ENCODE data around the gene LRRC18.

GRCh38 chr10:48899781-48900180 lies 39.9 kb downstream of the LRRC18 start:
- TF ChIP-seq TAF1 (IDR thresholded peaks at IDR 0.05; ENCODE audit: borderline replicate concordance, insufficient read depth, low read length) (no peak), POLR2AphosphoS5 (IDR thresholded peaks at IDR 0.05; ENCODE audit: low read depth, low read length) (no peak), SIN3A (IDR thresholded peaks at IDR 0.05; ENCODE audit: borderline replicate concordance, insufficient read depth, low read length) (no peak), FOXP2 (optimal IDR thresholded peaks at IDR 0.05; ENCODE audit: borderline replicate concordance, extremely low read depth, extremely low read length, insufficient read depth) (no peak), REST (IDR thresholded peaks at IDR 0.05; ENCODE audit: insufficient read depth in 1 of 2, low read depth in 2 of 2, low read length in 2 of 2) (no peak)

Measured in PFSK-1 (cell line).